Measurements from ENCODE around the gene ANO10. TPM values are rescaled to one million over a fixed set of nuclear protein-coding genes. Genes with fewer than 3 reads are reported as not detected.

Gene ANO10
- total RNA-seq, 2 experiments from 2014 or later = 9.5 to 12.9 TPM

- Mint-ChIP-seq H3K36me3 (ENCODE audit: low read depth) (no peaks in the 10 kb centered on the region), H3K4me3 (no peak overlapping the region), H3K27ac (no peak overlapping the region), H3K4me1 (ENCODE audit: low read depth) (no peaks in the 10 kb centered on the region), H3K9me3 (ENCODE audit: insufficient read depth) (no peaks in the 10 kb centered on the region), H3K27me3 (ENCODE audit: low read depth) (no peaks in the 10 kb centered on the region)
- ATAC-seq = no peak
- POLR2A ChIA-PET = no interaction called here
- CTCF ChIA-PET = no interaction called here
- DNase-seq = no peak
Observed at GRCh38 chr3:43418601-43419272, 203.1 kb downstream of the ANO10 start.

GRCh38 chr3:43417133-43417532, 204.7 kb downstream of the ANO10 start:
- no peaks in the 10 kb centered on the region for H3K27me3 Mint-ChIP-seq (ENCODE audit: low read depth)
- ChIA-PET CTCF (interaction anchor here (1.0 kb wide), 1 partner anchor 31 kb away, joined by 3 read pairs; no protein-coding TSS in a partner anchor), POLR2A (no interaction called here)
- ATAC-seq = no peak
- H3K4me1 Mint-ChIP-seq (ENCODE audit: low read depth) = peaks cover 10% of the 10 kb centered on the region
- no peak for DNase-seq
- no peaks in the 10 kb centered on the region for H3K36me3 Mint-ChIP-seq (ENCODE audit: low read depth)
- no peaks in the 10 kb centered on the region for H3K9me3 Mint-ChIP-seq (ENCODE audit: insufficient read depth)
- H3K4me3 Mint-ChIP-seq = no peak overlapping the region
- no peak overlapping the region for H3K27ac Mint-ChIP-seq

GRCh38 chr3:43415088-43415487, 206.7 kb downstream of the ANO10 start:
- Mint-ChIP-seq H3K9me3 (ENCODE audit: insufficient read depth) (no peaks in the 10 kb centered on the region), H3K36me3 (ENCODE audit: low read depth) (no peaks in the 10 kb centered on the region), H3K27me3 (ENCODE audit: low read depth) (no peaks in the 10 kb centered on the region), H3K4me3 (no peak overlapping the region), H3K4me1 (ENCODE audit: low read depth) (peaks cover 10% of the 10 kb centered on the region), H3K27ac (no peak overlapping the region)
- ATAC-seq (no peak), DNase-seq (no peak)
- ChIA-PET CTCF (no interaction called here), POLR2A (no interaction called here)

GRCh38 chr3:43413676-43414368, 208.0 kb downstream of the ANO10 start:
- Mint-ChIP-seq H3K4me3 (no peak overlapping the region), H3K27ac (no peak overlapping the region)
- CTCF ChIA-PET = interaction anchor here (1.0 kb wide), 1 partner anchor 24 kb away, joined by 4 read pairs; no protein-coding TSS in a partner anchor

GRCh38 chr3:43411429-43411828, 210.4 kb downstream of the ANO10 start:
- Mint-ChIP-seq H3K27ac (no peak overlapping the region), H3K27me3 (ENCODE audit: low read depth) (no peaks in the 10 kb centered on the region), H3K4me1 (ENCODE audit: low read depth) (peaks cover 10% of the 10 kb centered on the region), H3K4me3 (no peak overlapping the region), H3K9me3 (ENCODE audit: insufficient read depth) (no peaks in the 10 kb centered on the region), H3K36me3 (ENCODE audit: low read depth) (no peaks in the 10 kb centered on the region)
- ChIA-PET CTCF (interaction anchor here (1.2 kb wide), 1 partner anchor 83 kb away, joined by 3 read pairs; no protein-coding TSS in a partner anchor), POLR2A (no interaction called here)
- DNase-seq = no peak
- ATAC-seq = no peak

More at GRCh38 chr3:43413676-43414368, 208.0 kb downstream of the ANO10 start:
- Mint-ChIP-seq H3K27me3 (ENCODE audit: low read depth) (no peaks in the 10 kb centered on the region), H3K36me3 (ENCODE audit: low read depth) (no peaks in the 10 kb centered on the region), H3K4me1 (ENCODE audit: low read depth) (peaks cover 10% of the 10 kb centered on the region), H3K9me3 (ENCODE audit: insufficient read depth) (no peaks in the 10 kb centered on the region)
- DNase-seq (no peak), ATAC-seq (no peak)
- POLR2A ChIA-PET = no interaction called here

GRCh38 chr3:43410592-43410991, 211.2 kb downstream of the ANO10 start:
- no peak for ATAC-seq
- CTCF ChIA-PET = no interaction called here
- no peak for DNase-seq
- no peak overlapping the region for H3K27ac Mint-ChIP-seq
- POLR2A ChIA-PET = no interaction called here
- H3K4me3 Mint-ChIP-seq = no peak overlapping the region
- no peaks in the 10 kb centered on the region for H3K9me3 Mint-ChIP-seq (ENCODE audit: insufficient read depth)
- peaks cover 15% of the 10 kb centered on the region for H3K4me1 Mint-ChIP-seq (ENCODE audit: low read depth)
- no peaks in the 10 kb centered on the region for H3K36me3 Mint-ChIP-seq (ENCODE audit: low read depth)
- H3K27me3 Mint-ChIP-seq (ENCODE audit: low read depth) = no peaks in the 10 kb centered on the region

- Mint-ChIP-seq H3K4me3 (no peak overlapping the region), H3K27me3 (ENCODE audit: low read depth) (no peaks in the 10 kb centered on the region), H3K36me3 (ENCODE audit: low read depth) (no peaks in the 10 kb centered on the region), H3K27ac (no peak overlapping the region), H3K4me1 (ENCODE audit: low read depth) (peaks cover 21% of the 10 kb centered on the region), H3K9me3 (ENCODE audit: insufficient read depth) (no peaks in the 10 kb centered on the region)
- ChIA-PET POLR2A (no interaction called here), CTCF (interaction anchor here (1.3 kb wide), 1 partner anchor 20 kb away, joined by 4 read pairs; no protein-coding TSS in a partner anchor)
- DNase-seq (no peak), ATAC-seq (no peak)
Observed at GRCh38 chr3:43409506-43409905, 212.3 kb downstream of the ANO10 start.

- no peak for ATAC-seq
- no peak for DNase-seq
- Mint-ChIP-seq H3K9me3 (ENCODE audit: insufficient read depth) (no peaks in the 10 kb centered on the region), H3K4me1 (ENCODE audit: low read depth) (peaks cover 11% of the 10 kb centered on the region), H3K36me3 (ENCODE audit: low read depth) (no peaks in the 10 kb centered on the region), H3K4me3 (no peak overlapping the region), H3K27me3 (ENCODE audit: low read depth) (no peaks in the 10 kb centered on the region), H3K27ac (no peak overlapping the region)
- CTCF ChIA-PET = no interaction called here
- POLR2A ChIA-PET = no interaction called here
Observed at GRCh38 chr3:43406643-43407023, 215.2 kb downstream of the ANO10 start.

- H3K4me3 Mint-ChIP-seq = no peak overlapping the region
- H3K36me3 Mint-ChIP-seq (ENCODE audit: low read depth) = no peaks in the 10 kb centered on the region
- no peaks in the 10 kb centered on the region for H3K9me3 Mint-ChIP-seq (ENCODE audit: insufficient read depth)
- ATAC-seq = no peak
- H3K4me1 Mint-ChIP-seq (ENCODE audit: low read depth) = peaks cover 11% of the 10 kb centered on the region
- ChIA-PET CTCF (no interaction called here), POLR2A (interaction anchor here (0.9 kb wide), 1 partner anchor 120 kb away, joined by 3 read pairs; the partner anchor contains the start of gene SNRK)
- no peak overlapping the region for H3K27ac Mint-ChIP-seq
- DNase-seq = no peak
- no peaks in the 10 kb centered on the region for H3K27me3 Mint-ChIP-seq (ENCODE audit: low read depth)
Observed at GRCh38 chr3:43405888-43406642, 215.7 kb downstream of the ANO10 start.

- no peak for DNase-seq
- no peak overlapping the region for H3K4me3 Mint-ChIP-seq
- peaks cover 3% of the 10 kb centered on the region for H3K36me3 Mint-ChIP-seq (ENCODE audit: low read depth)
- POLR2A ChIA-PET = no interaction called here
- ATAC-seq = no peak
- CTCF ChIA-PET = no interaction called here
- no peak overlapping the region for H3K27ac Mint-ChIP-seq
- H3K27me3 Mint-ChIP-seq (ENCODE audit: low read depth) = no peaks in the 10 kb centered on the region
- H3K9me3 Mint-ChIP-seq (ENCODE audit: insufficient read depth) = no peaks in the 10 kb centered on the region
- H3K4me1 Mint-ChIP-seq (ENCODE audit: low read depth) = peaks cover 10% of the 10 kb centered on the region
Observed at GRCh38 chr3:43400781-43401730, 220.8 kb downstream of the ANO10 start.

GRCh38 chr3:43400167-43400566, 221.6 kb downstream of the ANO10 start:
- POLR2A ChIA-PET = no interaction called here
- no peak overlapping the region for H3K27ac Mint-ChIP-seq
- H3K4me1 Mint-ChIP-seq (ENCODE audit: low read depth) = peaks cover 6% of the 10 kb centered on the region
- no peak for DNase-seq
- CTCF ChIA-PET = no interaction called here
- H3K9me3 Mint-ChIP-seq (ENCODE audit: insufficient read depth) = no peaks in the 10 kb centered on the region
- peaks cover 2% of the 10 kb centered on the region for H3K27me3 Mint-ChIP-seq (ENCODE audit: low read depth)
- peaks cover 3% of the 10 kb centered on the region for H3K36me3 Mint-ChIP-seq (ENCODE audit: low read depth)
- no peak for ATAC-seq
- H3K4me3 Mint-ChIP-seq = no peak overlapping the region

Data from activated CD8-positive, alpha-beta T cell treated with anti-CD3 and anti-CD28 coated beads, Interleukin-2, amount 10 ng/mL, durations not matched to agents 7 days and 5 days (primary cell).